Fibroblast of lung (primary cell): ENCODE data around the gene SPINK4. TPM values are rescaled to one million over a fixed set of nuclear protein-coding genes. Genes with fewer than 3 reads are reported as not detected.

ENCODE experiments used
- DNase-seq, 2 donors: peaks; one replicate each; pipeline versions ENCODE4 v3.0.0 to v3.0.0-alpha.2; 2010; ENCODE audit warnings: low read depth in 2 of 2
- H2AFZ ChIP-seq: 2 replicates; pipeline ENCODE4 v1.5.1; 2012; ENCODE audit warnings: low read length, control low read depth, inconsistent platforms
- H3K27ac ChIP-seq: 2 replicates; pipeline ENCODE4 v1.5.1; 2011; ENCODE audit warnings: low read length, control low read depth; ENCODE audit not compliant: insufficient read depth
- H3K27me3 ChIP-seq: 2 replicates; pipeline ENCODE4 v1.5.1; 2011; ENCODE audit warnings: mild to moderate bottlenecking, low read length; ENCODE audit not compliant: control insufficient read depth, insufficient read depth
- H3K36me3 ChIP-seq: 2 replicates; pipeline ENCODE4 v1.5.1; 2011; ENCODE audit warnings: low read length; ENCODE audit not compliant: control insufficient read depth, insufficient read depth
- H3K4me1 ChIP-seq: 2 replicates; pipeline ENCODE4 v1.5.1; 2011; ENCODE audit warnings: low read length; ENCODE audit not compliant: control insufficient read depth, insufficient read depth; ENCODE audit errors: extremely low read depth
- H3K4me2 ChIP-seq: 2 replicates; pipeline ENCODE4 v1.5.1; 2011; ENCODE audit warnings: low read length, control low read depth; ENCODE audit not compliant: insufficient read depth; ENCODE audit errors: extremely low read depth
- H3K4me3 ChIP-seq, 4 experiments: fragments of 200-600 bp in 1 of 4; sonication (generic) in 1 of 4; replicated peaks in 1 of 4; 2 replicates each; pipeline ENCODE4 v1.5.1; 2011 to 2016; ENCODE audit warnings: low read length in 4 of 4, low read depth in 3 of 4, mild to moderate bottlenecking in 3 of 4, control low read depth in 2 of 4, inconsistent platforms in 1 of 4, mixed read lengths in 1 of 4; ENCODE audit not compliant: insufficient read depth in 1 of 4; ENCODE audit errors: control extremely low read depth in 1 of 4
- H3K79me2 ChIP-seq: 2 replicates; pipeline ENCODE4 v1.5.1; 2012; ENCODE audit warnings: mild to moderate bottlenecking, low read length, inconsistent platforms; ENCODE audit not compliant: control insufficient read depth, insufficient read depth
- H3K9ac ChIP-seq: 2 replicates; pipeline ENCODE4 v1.5.1; 2011; ENCODE audit warnings: mild to moderate bottlenecking, low read length, control low read depth; ENCODE audit not compliant: insufficient read depth
- H3K9me3 ChIP-seq: 2 replicates; pipeline ENCODE4 v1.5.1; 2012; ENCODE audit warnings: low read depth, low read length; ENCODE audit not compliant: control insufficient read depth, insufficient read depth
- H4K20me1 ChIP-seq: 2 replicates; pipeline ENCODE4 v1.5.1; 2011; ENCODE audit warnings: low read length; ENCODE audit not compliant: control insufficient read depth, insufficient read depth; ENCODE audit errors: extremely low read depth
- EZH2 ChIP-seq: IDR thresholded peaks from 2 replicates; pipeline ENCODE4 v1.5.1; 2012; ENCODE audit warnings: low read length, control low read depth, mild to moderate bottlenecking; ENCODE audit errors: missing control alignments
- polyA plus RNA-seq, 2 donors: library from polyadenylated mRNA; depleted of rRNA in 1 of 2; stranded (reverse) in 1 of 2; unstranded in 1 of 2; fragments of >200 nt; gene quantifications; 2 replicates each; pipeline ENCODE4 v1.2.1, GENCODE V29; 2011 to 2012; ENCODE audit warnings: missing spikeins in 1 of 2
- total RNA-seq: library from RNA; depleted of rRNA; stranded (reverse); fragments of >200 nt; gene quantifications from 2 replicates; pipeline ENCODE4 v1.2.1, GENCODE V29; 2014
- TF ChIP-seq, protein P1 (sequence below), 2 donors: IDR thresholded peaks in 1 of 2; conservative IDR thresholded peaks in 1 of 2; 1 replicate in 1 of 2; 2 replicates in 1 of 2; pipeline ENCODE4 v1.5.1; 2011 to 2012; ENCODE audit warnings: low read length in 2 of 2, control low read depth in 1 of 2, inconsistent platforms in 1 of 2, low read depth in 1 of 2, mild to moderate bottlenecking in 1 of 2

SPINK4 gene
- total and polyA plus RNA-seq, 2 donors (not counting 1 experiment from before 2014, with no cell fraction given): not detected

GRCh38 chr9:33234511-33235467, 5.2 kb upstream of the SPINK4 start:
- Histone ChIP-seq H3K36me3 (no peaks in the 10 kb centered on the region), H3K79me2 (no peaks in the 10 kb centered on the region), H3K9ac (no peak overlapping the region), H3K27me3 (no peaks in the 10 kb centered on the region), H3K4me3 (no peak overlapping the region), H4K20me1 (no peaks in the 10 kb centered on the region), H3K9me3 (no peaks in the 10 kb centered on the region), H3K27ac (no peak overlapping the region), H2AFZ (no peak overlapping the region), H3K4me2 (no peak overlapping the region), H3K4me1 (peaks cover 10% of the 10 kb centered on the region)
- peak; percentile 28 to 32 for DNase-seq
- no peak for TF ChIP-seq EZH2
- TF ChIP-seq, protein P1, sequence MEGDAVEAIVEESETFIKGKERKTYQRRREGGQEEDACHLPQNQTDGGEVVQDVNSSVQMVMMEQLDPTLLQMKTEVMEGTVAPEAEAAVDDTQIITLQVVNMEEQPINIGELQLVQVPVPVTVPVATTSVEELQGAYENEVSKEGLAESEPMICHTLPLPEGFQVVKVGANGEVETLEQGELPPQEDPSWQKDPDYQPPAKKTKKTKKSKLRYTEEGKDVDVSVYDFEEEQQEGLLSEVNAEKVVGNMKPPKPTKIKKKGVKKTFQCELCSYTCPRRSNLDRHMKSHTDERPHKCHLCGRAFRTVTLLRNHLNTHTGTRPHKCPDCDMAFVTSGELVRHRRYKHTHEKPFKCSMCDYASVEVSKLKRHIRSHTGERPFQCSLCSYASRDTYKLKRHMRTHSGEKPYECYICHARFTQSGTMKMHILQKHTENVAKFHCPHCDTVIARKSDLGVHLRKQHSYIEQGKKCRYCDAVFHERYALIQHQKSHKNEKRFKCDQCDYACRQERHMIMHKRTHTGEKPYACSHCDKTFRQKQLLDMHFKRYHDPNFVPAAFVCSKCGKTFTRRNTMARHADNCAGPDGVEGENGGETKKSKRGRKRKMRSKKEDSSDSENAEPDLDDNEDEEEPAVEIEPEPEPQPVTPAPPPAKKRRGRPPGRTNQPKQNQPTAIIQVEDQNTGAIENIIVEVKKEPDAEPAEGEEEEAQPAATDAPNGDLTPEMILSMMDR (conservative IDR thresholded peaks at IDR 0.05 in 1 of 2, IDR thresholded peaks at IDR 0.05 in 1 of 2; ENCODE audit: low read depth in 1 of 2, low read length in 2 of 2): no peak

DNA sequence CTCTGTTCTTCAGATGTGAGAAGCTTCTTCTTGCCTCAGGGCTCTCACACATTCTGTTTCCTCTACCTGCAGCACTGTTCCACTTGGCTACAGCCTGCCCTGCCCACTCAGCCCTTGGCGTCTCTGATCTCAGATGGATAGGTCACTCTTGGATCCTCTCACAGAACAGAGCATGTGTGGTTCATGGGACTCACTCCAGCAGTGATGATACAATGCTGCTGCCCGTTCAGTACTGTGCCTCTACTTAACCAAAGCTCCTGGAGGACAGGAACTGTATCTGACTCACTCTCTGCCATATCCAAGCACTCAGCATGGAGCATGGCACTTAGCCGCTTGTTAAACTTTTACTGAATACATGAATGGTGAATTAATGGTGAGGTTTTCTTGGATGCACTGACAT, 3.4 kb upstream of the SPINK4 start:
- Histone ChIP-seq H3K79me2 (no peaks in the 10 kb centered on the region), H2AFZ (no peak overlapping the region), H3K9me3 (no peaks in the 10 kb centered on the region), H3K4me1 (peaks cover 10% of the 10 kb centered on the region), H4K20me1 (no peaks in the 10 kb centered on the region), H3K4me2 (no peak overlapping the region), H3K27ac (no peak overlapping the region), H3K36me3 (no peaks in the 10 kb centered on the region), H3K4me3 (no peak overlapping the region), H3K9ac (no peak overlapping the region), H3K27me3 (no peaks in the 10 kb centered on the region)
- TF ChIP-seq, protein P1 (conservative IDR thresholded peaks at IDR 0.05 in 1 of 2, IDR thresholded peaks at IDR 0.05 in 1 of 2; ENCODE audit: low read depth in 1 of 2, low read length in 2 of 2): no peak
- TF ChIP-seq EZH2: no peak
- DNase-seq: peak in 1 of 2 donors; percentile 41

DNA sequence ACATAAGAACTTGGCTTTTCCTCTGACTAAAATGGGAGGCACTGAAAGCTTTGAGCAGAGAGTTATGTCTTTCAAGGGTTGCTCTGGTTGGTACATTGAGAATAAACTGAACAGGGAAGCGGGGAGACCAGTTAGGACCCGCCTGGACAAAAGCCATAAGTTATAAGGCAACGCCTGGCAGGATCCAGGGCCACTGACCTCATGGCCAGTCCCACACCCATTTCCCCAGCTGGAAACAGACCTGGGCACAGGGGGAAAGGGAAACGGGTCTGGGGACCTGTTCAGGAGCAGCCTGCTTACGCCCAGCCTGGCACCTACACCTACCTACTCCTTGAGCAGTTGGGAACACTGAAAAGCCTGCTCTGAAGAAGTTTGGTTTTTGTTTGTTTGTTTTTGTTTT, 1.3 kb downstream of the SPINK4 start:
- no peak overlapping the region for H3K4me2 ChIP-seq
- H3K27me3 ChIP-seq: no peaks in the 10 kb centered on the region
- TF ChIP-seq EZH2: no peak
- TF ChIP-seq, protein P1 (conservative IDR thresholded peaks at IDR 0.05 in 1 of 2, IDR thresholded peaks at IDR 0.05 in 1 of 2; ENCODE audit: low read depth in 1 of 2, low read length in 2 of 2): no peak
- no peak for DNase-seq
- no peaks in the 10 kb centered on the region for H3K36me3 ChIP-seq
- H3K79me2 ChIP-seq: no peaks in the 10 kb centered on the region
- H2AFZ ChIP-seq: no peak overlapping the region
- no peaks in the 10 kb centered on the region for H3K4me1 ChIP-seq
- H3K27ac ChIP-seq: no peak overlapping the region
- no peaks in the 10 kb centered on the region for H3K9me3 ChIP-seq
- no peak overlapping the region for H3K4me3 ChIP-seq
- H3K9ac ChIP-seq: no peak overlapping the region
- no peaks in the 10 kb centered on the region for H4K20me1 ChIP-seq
